Stimulated activated CD8-positive, alpha-beta memory T cell treated with anti-CD3 and anti-CD28 coated beads, Interleukin-4, amount 100 ng/mL, for 48 hours (primary cell): Measurements from ENCODE around the gene MEIOB.
"Not testable (repeated sequence)": the region's sequence is repeated elsewhere in the genome, so short reads cannot be mapped to it uniquely, and the experiment has no call there.

ENCODE experiments used
- DNase-seq: peaks from one replicate; pipeline ENCODE4 v3.0.0-alpha.2; 2020

Gene MEIOB

GRCh38 chr16:1906055-1906845 is 34.3 kb upstream of the MEIOB start:
- no peak for DNase-seq

DNA sequence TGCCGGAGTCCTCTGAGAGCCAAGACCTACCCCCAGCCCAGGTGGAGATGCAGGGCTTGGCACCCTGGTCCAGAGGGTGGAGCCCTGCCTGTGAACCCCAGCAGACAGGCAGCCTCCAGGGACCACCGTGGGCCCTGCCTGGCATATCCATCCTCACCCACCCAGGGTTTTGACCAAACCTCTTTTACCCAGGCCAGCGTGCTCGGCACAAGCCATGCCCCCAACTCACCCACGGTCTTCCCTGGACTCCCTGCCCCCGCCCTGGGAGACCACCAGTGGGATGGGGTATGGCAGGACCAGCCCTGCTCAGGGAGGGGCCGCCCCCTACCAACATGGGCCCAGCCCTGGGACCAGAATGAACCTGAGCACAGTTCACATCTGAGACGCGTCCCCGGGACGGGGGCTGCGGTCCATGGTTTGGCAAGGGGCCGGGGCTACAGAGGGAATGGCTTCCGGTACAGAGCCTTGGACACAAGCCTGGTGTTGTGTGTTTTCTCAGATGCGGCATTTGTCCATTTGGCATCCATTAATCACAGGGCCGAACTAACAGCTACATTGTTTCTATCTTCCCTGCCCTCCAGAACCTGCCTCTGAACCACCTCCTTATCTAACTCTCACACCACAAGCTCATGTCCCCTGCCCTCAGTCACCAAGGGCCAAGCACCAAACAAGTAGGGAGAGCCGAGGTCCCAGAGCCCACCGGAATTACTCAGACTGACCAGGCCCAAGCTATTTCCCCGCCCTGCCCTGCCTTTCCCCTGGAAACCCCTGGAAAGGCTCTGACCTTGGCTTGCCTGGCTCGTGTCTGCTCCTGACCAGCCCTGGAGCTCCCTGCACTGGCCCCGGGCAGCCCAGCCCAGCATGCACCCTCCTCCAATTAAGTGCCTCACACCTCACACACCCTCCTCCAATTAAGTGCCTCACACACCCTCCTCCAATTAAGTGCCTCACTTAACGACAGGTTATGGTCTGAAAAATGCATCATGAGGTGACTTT is 32.2 kb upstream of the MEIOB start:
- no peak for DNase-seq

DNA sequence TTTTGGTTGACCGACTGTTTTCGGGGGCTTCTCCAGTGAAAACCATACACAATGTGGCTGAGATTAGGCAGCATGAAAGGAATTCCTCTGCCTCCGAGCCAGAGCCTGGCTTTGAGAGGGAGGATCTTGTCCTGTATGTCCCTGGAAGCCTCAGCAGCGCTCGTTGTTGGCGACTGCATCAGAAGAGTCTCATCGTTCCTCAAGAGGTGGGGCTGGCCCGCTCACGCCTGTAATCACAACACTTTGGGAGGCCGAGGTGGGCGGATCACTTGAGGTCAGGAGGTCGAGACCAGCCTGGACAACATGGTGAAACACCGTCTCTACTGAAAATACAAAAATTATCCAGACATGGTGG is 31.2 kb upstream of the MEIOB start:
- no peak for DNase-seq

GRCh38 chr16:1902547-1903219 is 30.7 kb upstream of the MEIOB start:
- DNase-seq: no peak

DNA sequence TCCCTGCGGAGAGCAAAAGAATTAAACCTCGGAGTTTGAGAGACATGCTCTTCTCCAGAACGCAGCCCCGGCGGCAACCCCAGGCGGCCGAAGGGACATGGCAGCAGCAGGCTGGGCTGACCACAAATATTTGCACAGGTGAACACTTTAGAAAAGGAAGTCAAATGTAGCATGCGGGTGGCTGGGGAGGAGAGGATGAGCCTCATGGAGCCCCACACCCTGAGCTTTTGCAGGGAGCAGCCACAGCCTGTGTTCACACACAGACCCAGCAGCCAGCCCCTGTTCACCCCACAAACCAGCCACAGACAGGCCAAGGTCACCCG is 28.4 kb upstream of the MEIOB start:
- no peak for DNase-seq

DNA sequence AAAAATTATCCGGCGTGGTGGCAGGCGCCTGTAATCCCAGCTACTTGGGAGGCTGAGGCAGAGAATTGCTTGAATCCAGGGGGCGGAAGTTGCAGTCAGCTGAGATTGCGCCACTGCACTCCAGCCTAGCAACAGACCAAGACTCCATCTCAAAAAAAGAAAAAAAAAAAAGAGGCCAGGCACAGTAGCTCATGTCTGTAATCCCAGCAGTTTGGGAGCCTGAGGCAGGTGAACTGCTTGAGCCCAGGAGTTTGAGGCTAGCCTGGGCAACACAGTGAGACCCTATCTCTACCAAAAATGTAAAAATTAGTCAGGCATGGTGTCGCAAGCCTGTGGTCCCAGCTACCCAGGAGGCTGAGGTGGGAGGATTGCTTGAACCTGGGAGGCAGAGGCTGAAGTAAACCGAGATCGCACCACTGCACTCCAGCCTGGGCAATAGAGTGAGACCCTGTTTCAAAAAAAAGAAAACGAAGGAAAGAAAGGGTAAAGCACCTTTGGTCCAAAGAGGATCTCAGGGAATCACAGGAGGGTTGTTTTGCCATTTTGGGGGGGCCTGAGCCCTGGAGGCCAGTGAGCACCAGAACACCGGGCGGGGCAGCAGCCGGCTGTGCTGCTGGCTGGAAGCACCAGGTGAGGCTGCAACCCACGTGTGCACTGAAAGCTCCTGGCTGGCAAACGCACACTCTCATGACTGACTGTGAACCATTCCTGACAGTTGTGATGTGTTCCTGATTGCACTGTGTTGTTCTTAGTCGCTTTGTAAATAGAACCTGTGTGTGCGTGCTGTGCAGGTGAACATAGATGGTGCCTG is 27.9 kb upstream of the MEIOB start:
- DNase-seq: no peak

DNA sequence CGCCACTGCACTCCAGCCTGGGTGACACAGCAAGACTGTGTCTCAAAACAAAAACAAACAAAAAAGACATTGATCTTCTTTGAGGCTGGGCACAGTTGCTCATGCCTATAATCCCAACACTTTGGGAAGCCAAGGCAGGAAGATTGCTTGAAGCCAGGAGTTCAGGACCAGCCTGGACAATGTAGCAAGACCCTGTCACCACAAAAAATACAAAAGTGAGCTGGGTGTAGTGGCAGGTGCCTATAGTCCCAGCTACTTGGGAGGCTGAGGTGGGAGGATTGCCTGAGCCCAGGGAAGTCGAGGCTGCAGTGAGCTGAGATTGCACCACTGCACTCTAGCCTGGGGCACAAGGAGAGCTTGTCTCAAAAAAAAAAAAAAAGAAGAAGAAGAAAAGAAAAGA is 25.7 kb upstream of the MEIOB start:
- DNase-seq: not testable (repeated sequence)

GRCh38 chr16:1895949-1896675 is 24.1 kb upstream of the MEIOB start:
- DNase-seq: no peak

DNA sequence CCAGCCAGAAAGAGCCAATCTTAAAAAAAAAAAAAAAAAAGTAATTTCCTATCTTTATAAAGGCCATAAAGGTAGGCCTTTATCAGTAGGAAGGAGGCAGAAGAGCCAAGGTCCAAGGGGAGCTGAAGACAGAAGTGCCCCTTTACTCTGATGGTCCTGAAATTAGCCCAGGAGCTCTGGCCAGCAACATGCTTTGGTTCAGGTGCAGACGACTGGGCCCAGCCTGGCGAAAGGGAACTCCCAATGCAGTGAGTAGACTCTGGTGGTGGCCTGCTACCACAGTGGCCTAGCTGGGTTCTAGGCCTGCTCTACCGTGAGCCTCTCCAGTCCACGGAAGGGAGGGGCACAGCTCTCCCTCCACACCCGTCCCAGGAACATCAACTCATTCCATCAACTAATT is 23.1 kb upstream of the MEIOB start:
- no peak for DNase-seq

- DNase-seq: no peak
Observed at GRCh38 chr16:1890708-1891050, 18.7 kb upstream of the MEIOB start.

DNA sequence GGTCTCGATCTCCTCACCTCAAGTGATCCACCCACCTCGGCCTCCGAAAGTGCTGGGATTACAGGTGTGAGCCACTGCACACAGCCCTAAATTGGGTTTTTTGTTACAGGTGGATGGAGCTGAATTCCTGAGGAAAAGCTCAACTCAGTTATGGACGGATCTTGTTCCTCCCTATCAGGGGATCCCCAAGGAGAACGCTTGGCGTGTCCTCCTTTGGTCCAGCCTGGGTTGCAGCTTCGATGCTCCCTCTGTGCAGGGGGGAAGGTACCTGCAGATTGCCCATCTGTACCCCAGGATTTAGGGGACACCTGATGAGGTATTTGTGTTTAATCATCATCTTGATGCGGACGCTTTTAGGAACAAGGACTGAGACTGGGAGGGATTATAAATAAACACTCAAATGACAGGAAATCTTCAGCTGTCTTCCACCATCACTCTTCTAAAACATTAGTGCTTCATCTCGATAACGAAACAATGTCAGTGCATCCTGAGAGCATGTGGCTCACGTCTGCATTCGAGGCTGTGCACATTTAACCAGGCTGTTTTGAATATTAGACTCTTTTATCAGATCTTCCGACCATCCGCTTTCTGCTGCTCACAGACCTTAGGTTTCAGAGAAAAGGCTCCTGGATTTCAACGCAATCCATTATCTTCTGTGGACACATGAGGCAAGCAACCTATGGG is 18.2 kb upstream of the MEIOB start:
- no peak for DNase-seq

DNA sequence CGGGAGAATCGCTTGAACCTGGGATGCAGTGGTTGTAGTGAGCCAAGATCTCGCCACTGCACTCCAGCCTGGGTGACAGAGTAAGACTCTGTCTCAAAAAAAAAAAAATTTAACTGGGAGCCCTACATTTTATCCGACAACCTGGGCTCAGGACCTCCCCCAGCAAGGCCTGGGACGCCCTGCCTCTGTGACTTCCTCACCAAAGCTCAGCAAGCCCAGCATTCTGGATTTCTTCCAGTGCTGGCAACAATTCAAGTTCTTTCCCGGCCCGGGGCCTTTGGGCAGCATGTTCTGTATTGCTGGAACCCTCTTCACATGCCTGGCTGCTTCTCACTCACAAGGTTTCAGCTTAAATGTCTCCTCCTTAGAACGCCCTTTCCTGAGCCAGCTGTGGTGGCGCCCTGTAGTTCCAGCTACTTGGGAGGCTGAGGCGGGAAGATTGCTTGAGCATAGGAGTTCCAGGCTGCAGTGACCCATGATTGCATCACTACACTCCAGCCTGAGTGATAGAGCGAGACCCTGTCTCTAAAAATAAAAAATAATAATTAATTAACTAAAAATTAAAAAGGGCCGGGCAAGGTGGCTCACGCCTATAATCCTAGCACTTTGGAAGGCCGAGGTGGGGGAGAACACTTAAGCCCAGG is 15.9 kb upstream of the MEIOB start:
- DNase-seq: no peak

- no peak for DNase-seq
Observed at GRCh38 chr16:1884889-1885288, 12.9 kb upstream of the MEIOB start.

DNA sequence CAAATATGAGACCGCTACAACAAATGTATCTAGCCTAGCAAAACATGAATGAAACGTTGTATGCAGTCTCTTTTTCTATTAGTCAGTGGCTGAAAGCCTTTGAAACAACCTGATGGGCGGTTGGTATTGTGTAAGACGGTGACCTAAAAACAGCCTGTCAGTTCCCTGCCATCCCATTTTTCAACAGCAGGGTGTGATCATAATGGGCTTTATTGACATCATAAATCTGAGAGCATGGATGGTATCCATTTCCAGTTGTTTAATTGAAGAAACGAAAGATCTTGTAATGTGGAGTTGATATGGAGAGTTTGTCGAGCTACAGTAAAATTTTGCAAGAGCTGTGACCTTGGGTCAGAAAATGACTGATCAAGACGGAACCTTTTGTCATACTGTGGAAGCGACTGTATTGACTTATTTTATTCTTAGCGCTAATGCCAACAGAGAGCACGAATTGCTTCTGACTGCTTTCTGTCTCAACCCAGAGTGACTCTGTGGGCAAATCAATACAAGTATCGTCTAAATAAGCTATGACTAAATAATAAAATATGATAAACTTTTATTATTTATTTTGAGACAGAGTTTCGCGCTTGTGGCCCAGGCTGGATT is 12.3 kb upstream of the MEIOB start:
- DNase-seq: no peak

DNA sequence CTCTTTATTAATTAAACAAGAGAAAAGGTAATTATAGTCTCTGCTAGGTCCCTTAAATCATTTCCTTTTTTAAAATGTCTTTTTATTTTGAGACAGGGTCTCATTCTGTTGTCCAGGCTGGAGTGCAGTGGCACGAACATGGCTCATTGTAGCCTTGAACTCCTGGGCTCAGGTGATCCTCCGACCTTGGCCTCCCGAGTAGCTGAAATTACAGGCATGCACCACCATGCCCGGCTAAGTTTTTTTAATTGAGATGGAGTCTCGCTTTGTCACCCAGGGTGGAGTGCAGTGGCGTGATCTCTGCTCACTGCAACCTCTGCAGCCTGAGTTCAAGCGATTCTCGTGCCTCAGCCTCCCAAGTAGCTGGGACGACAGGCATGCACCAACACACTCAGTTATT is 9.2 kb upstream of the MEIOB start:
- not testable (repeated sequence) for DNase-seq

DNA sequence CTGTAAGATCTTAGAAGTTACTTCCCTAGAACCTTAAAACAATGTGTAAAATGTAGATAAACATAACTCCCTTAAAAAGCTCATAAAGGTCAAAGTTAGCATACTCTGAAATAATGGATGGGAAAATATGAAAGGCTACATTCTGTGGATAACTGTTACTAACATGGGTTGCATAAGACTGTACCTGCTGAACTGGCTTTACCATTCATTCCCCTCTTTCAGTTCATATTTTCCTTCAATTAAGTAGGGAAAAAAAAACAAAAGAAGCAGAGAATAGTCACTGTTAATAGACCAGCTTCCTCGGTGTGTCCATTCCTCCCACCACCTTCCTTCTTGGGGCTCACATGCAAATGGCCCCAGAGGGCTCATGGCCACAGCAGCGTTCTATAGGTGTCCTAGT is 7.5 kb upstream of the MEIOB start:
- no peak for DNase-seq

DNA sequence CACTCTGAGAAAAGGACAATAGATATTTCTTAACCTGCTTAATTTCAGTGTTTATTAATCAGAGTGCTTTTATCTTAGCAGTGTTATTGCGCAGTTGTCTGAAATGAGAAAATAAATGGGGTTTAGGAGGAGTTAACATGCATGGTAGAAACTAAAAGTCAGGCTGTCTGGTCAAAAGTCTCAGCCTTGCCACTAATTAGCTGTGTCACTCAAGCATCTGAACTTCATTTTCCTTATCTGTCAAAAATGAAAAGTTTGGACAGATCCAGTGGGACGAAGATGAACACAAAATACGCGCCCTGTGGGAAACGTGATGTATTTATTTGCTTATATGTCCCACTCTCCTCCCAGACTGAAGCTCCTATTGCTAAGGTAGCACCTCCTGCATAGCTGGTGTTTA is 6.3 kb upstream of the MEIOB start:
- DNase-seq: no peak

DNA sequence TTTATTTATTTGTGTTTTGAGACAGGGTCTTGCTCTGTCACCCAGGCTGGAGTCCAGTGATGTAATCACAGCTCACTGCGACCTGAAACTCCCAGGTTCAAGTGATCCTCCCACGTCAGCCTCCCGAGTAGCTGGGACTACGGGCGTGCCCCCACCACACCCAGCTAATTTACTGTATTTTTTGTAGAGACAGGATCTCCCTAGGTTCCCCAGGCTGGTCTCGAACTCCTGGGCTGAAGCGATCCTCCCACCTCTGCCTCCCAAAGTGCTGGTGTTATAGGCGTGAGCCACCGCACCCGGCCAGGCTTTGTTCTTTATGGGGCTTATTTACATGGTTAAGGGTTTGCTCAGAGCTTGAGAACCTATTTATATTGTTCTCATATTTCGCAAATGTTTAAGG is 5.8 kb upstream of the MEIOB start:
- no peak for DNase-seq

DNA sequence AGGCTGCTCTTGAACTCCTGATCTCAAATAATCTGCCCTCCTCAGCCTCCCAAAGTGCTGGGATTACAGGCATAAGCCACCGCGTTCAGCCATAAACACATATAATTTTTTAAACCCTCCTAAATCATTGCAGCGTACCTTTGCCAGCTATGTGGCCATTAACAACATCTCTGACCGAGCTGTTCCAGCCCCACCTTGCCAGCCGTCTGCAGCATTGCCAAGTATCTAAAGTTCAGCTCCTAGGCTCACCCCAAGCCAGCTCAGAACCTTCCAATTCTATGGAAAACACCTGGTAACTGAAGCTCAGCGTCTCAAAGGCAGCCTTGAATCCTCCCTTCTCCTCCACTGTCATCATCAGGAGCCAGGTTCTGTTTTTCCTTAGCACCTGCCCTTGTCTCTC is 5.1 kb upstream of the MEIOB start:
- DNase-seq: no peak

GRCh38 chr16:1876468-1876867 is 4.5 kb upstream of the MEIOB start:
- no peak for DNase-seq

DNA sequence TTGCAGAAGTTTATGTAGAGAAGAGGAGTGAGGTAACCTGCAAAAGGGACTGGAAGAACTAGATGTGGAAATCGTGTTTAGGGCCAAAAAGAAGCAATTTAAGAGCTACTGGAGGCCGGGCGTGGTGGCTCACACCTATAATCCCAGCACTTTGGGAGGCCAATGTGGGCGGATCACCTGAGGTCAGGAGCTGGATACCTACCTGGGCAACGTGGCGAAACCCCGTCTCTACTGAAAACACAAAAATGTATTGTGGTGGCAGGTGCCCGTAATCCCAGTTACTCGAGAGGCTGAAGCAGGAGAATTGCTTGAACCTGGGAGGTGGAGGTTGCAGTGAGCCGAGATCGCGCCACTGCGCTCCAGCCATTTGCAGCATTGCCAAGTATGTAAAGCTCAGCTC is 4.1 kb upstream of the MEIOB start:
- DNase-seq: not testable (repeated sequence)
